ENCODE measurements around the gene APPL1. TPM values are rescaled to one million over a fixed set of nuclear protein-coding genes. Genes with fewer than 3 reads are reported as not detected.

Gene APPL1
- total RNA-seq, 1 donor from 2014 or later: 56.7 TPM

Other genes with a start within 250 kb of the APPL1 start
- gene SPATA12, start 167.1 kb upstream of the APPL1 start, total RNA-seq: not detected
- gene IL17RD, start 62.4 kb upstream of the APPL1 start, total RNA-seq: 14.8 TPM
- 0.89 TPM for gene HESX1, start 27.8 kb upstream of the APPL1 start, total RNA-seq
- not detected for gene ASB14, start 65.0 kb downstream of the APPL1 start, total RNA-seq

Measured in sciatic nerve (tissue), 1 donor.